Glutamatergic neuron (in vitro differentiated cells): Measurements from ENCODE around the gene OR10J4. TPM values are rescaled to one million over a fixed set of nuclear protein-coding genes. Genes with fewer than 3 reads are reported as not detected.

Source experiments
- DNase-seq: peaks from one replicate; pipeline ENCODE4 v3.0.0; 2022
- H3K27ac Mint-ChIP-seq: one replicate; pipeline ENCODE4 v1.8.0; 2020; ENCODE audit warnings: mild to moderate bottlenecking, mixed read lengths, inconsistent platforms; ENCODE audit not compliant: unreplicated experiment
- H3K27me3 Mint-ChIP-seq: one replicate; pipeline ENCODE4 v1.8.0; 2020; ENCODE audit warnings: mild to moderate bottlenecking, moderate library complexity, mixed read lengths, inconsistent platforms; ENCODE audit not compliant: unreplicated experiment
- H3K36me3 Mint-ChIP-seq: one replicate; pipeline ENCODE4 v1.8.0; 2020; ENCODE audit warnings: mild to moderate bottlenecking, mixed read lengths, inconsistent platforms; ENCODE audit not compliant: unreplicated experiment
- H3K4me1 Mint-ChIP-seq: one replicate; pipeline ENCODE4 v1.8.0; 2020; ENCODE audit warnings: mild to moderate bottlenecking, low read depth, mixed read lengths, inconsistent platforms; ENCODE audit not compliant: unreplicated experiment
- H3K4me3 Mint-ChIP-seq: one replicate; pipeline ENCODE4 v1.8.0; 2020; ENCODE audit warnings: mild to moderate bottlenecking, mixed read lengths, inconsistent platforms; ENCODE audit not compliant: unreplicated experiment
- H3K9me3 Mint-ChIP-seq: one replicate; pipeline ENCODE4 v1.8.0; 2020; ENCODE audit warnings: mild to moderate bottlenecking, moderate library complexity, mixed read lengths, inconsistent platforms; ENCODE audit not compliant: unreplicated experiment
- CTCF ChIP-seq: fragments of 200-600 bp; sonication (generic); IDR thresholded peaks from one replicate; pipeline ENCODE4 v1.5.0; 2021; ENCODE audit not compliant: partially characterized antibody, unreplicated experiment
- total RNA-seq: library from RNA; stranded (reverse); fragmentation: NEBNext Ultra II Directional; extraction: Animal tissue kit (Norgen Biotek cat#: 25700); gene quantifications from one replicate; pipeline ENCODE4 v1.2.1, GENCODE V29; 2021; ENCODE audit not compliant: unreplicated experiment

Gene OR10J4
- total RNA-seq, 1 donor from 2014 or later, result not detected

- H3K4me1 Mint-ChIP-seq, result no peaks in the 10 kb centered on the region
- no peaks in the 10 kb centered on the region for H3K9me3 Mint-ChIP-seq
- no peak for DNase-seq
- no peaks in the 10 kb centered on the region for H3K36me3 Mint-ChIP-seq
- TF ChIP-seq CTCF, result no peak
- H3K4me3 Mint-ChIP-seq, result no peak overlapping the region
- H3K27me3 Mint-ChIP-seq, result no peaks in the 10 kb centered on the region
- H3K27ac Mint-ChIP-seq, result no peak overlapping the region
These were observed 42.9 kb downstream of the OR10J4 start for GRCh38 chr1:159474926-159475325.

Other genes with a start within 250 kb of the OR10J4 start
- 13.5 TPM for gene ACKR1, start 227.3 kb upstream of the OR10J4 start, total RNA-seq
- gene FCER1A, start 129.9 kb upstream of the OR10J4 start, total RNA-seq, result not detected
- not detected for gene OR10J1, start 7.5 kb downstream of the OR10J4 start, total RNA-seq
- not detected for gene OR10J5, start 103.8 kb downstream of the OR10J4 start, total RNA-seq
- not detected for gene APCS, start 155.6 kb downstream of the OR10J4 start, total RNA-seq